SK-N-SH treated with all-trans-retinoic acid at 6 μM for 48 hours (cell line): ENCODE measurements around the gene TMEM14C.

Experiments
- ATAC-seq: fragments of 200-7000 bp; cut with Tn5 transposase; 3 replicates; pipeline ENCODE4 v1.9.1; 2020; ENCODE audit warnings: mild to moderate bottlenecking, moderate library complexity
- CSDC2 ChIP-seq: fragments of 250-450 bp; sonication (Bioruptor Pico); IDR thresholded peaks from 2 replicates; pipeline ENCODE4 v1.5.0; 2020; ENCODE audit warnings: mild to moderate bottlenecking, moderate library complexity
- ESRRG ChIP-seq: fragments of 250-450 bp; sonication (Bioruptor Pico); IDR thresholded peaks from 2 replicates; pipeline ENCODE4 v1.6.1; 2021; ENCODE audit warnings: mild to moderate bottlenecking
- RARB ChIP-seq: fragments of 250-450 bp; sonication (Bioruptor Pico); IDR thresholded peaks from 2 replicates; pipeline ENCODE4 v1.8.0; 2021; ENCODE audit warnings: mild to moderate bottlenecking, moderate library complexity
- TCF4 ChIP-seq: fragments of 250-450 bp; sonication (Bioruptor Pico); IDR thresholded peaks from 2 replicates; pipeline ENCODE4 v1.8.0; 2021; ENCODE audit warnings: mild to moderate bottlenecking, moderate library complexity, borderline replicate concordance
- TOX ChIP-seq: fragments of 250-450 bp; sonication (Bioruptor Pico); IDR thresholded peaks from 2 replicates; pipeline ENCODE4 v1.8.0; 2021; ENCODE audit warnings: mild to moderate bottlenecking, moderate library complexity, borderline replicate concordance
- ZC3H10 ChIP-seq: fragments of 250-450 bp; sonication (Bioruptor Pico); IDR thresholded peaks from 2 replicates; pipeline ENCODE4 v1.5.1; 2021; ENCODE audit warnings: mild to moderate bottlenecking, moderate library complexity
- ZFP3 ChIP-seq: fragments of 250-450 bp; sonication (Bioruptor Pico); IDR thresholded peaks from 2 replicates; pipeline ENCODE4 v1.5.0; 2020; ENCODE audit warnings: mild to moderate bottlenecking, moderate library complexity
- ZFP30 ChIP-seq: fragments of 450-650 bp; formaldehyde crosslinking; IDR thresholded peaks from 2 replicates; pipeline ENCODE4 v1.5.0; 2022; ENCODE audit warnings: mild to moderate bottlenecking, moderate library complexity
- ZNF565 ChIP-seq: fragments of 450-650 bp; formaldehyde crosslinking; conservative IDR thresholded peaks from 2 replicates; pipeline ENCODE4 v1.5.0; 2020; ENCODE audit warnings: low read depth, mild to moderate bottlenecking, moderate library complexity
- TF ChIP-seq, protein P1 (sequence below): fragments of 250-450 bp; sonication (Bioruptor Pico); IDR thresholded peaks from 2 replicates; pipeline ENCODE4 v1.8.0; 2020; ENCODE audit warnings: mild to moderate bottlenecking, moderate library complexity, borderline replicate concordance
- TF ChIP-seq, protein P2 (sequence below): fragments of 250-450 bp; sonication (Bioruptor Pico); IDR thresholded peaks from 2 replicates; pipeline ENCODE4 v1.5.1; 2021; ENCODE audit warnings: mild to moderate bottlenecking, moderate library complexity
- TF ChIP-seq, protein P3 (sequence below): fragments of 250-450 bp; sonication (Bioruptor Pico); IDR thresholded peaks from 2 replicates; pipeline ENCODE4 v1.5.0; 2020; ENCODE audit warnings: mild to moderate bottlenecking, moderate library complexity
- TF ChIP-seq, protein P4 (sequence below): fragments of 250-450 bp; sonication (Bioruptor Pico); IDR thresholded peaks from 2 replicates; pipeline ENCODE4 v1.8.0; 2021; ENCODE audit warnings: low read depth, mild to moderate bottlenecking, moderate library complexity, borderline replicate concordance

Gene TMEM14C

DNA sequence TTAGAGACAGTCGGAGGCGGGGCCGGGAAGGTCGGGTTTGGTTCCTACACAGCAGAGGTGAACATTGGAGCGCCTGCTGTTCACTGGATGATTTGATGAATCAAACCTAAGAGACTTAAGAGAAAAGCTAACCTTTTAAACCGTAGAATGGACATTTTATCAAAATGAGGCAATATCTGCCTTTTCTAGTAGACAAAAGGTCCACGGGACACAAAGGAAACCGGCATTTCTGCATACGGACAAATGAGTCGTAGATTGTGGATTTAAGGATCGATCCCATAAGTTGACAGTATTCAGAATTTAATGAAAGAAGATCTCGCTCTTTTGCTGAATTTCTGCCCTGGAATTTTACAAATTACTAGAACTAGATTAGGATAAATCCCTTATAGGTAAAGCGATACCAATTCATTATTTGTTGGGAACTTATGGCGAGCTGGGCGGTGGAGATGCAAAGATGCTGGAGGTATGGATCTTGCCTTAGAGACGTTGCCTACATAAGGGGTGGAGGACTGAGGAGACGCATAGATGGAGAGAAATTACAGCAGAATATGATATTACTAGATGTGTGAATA, 27.7 kb upstream of the TMEM14C start (continued):
- TF ChIP-seq, protein P1, sequence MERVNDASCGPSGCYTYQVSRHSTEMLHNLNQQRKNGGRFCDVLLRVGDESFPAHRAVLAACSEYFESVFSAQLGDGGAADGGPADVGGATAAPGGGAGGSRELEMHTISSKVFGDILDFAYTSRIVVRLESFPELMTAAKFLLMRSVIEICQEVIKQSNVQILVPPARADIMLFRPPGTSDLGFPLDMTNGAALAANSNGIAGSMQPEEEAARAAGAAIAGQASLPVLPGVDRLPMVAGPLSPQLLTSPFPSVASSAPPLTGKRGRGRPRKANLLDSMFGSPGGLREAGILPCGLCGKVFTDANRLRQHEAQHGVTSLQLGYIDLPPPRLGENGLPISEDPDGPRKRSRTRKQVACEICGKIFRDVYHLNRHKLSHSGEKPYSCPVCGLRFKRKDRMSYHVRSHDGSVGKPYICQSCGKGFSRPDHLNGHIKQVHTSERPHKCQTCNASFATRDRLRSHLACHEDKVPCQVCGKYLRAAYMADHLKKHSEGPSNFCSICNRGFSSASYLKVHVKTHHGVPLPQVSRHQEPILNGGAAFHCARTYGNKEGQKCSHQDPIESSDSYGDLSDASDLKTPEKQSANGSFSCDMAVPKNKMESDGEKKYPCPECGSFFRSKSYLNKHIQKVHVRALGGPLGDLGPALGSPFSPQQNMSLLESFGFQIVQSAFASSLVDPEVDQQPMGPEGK (CRISPR knock-in tag): no peak
- no peak for TF ChIP-seq CSDC2 (CRISPR knock-in tag)

DNA sequence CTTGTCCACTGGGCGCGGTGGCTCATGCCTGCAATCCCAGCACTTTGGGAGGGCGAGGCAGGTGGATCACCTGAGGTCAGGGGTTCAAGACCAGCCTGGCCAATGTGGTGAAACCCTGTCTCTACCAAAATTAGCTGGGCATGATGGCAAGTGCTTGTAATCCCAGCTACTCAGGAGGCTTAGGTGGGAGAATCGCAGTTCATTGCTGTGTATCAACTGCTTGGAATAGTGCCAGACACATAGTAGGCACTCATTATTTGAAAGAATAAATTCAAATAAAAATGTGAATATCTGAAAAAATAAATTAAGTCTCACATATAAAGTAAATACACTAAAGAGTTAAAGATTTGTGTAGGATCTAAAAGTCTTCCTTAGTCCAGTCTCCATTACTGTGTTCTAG, 26.2 kb upstream of the TMEM14C start:
- TF ChIP-seq ZFP30 (CRISPR knock-in tag): no peak
- TF ChIP-seq, protein P2, sequence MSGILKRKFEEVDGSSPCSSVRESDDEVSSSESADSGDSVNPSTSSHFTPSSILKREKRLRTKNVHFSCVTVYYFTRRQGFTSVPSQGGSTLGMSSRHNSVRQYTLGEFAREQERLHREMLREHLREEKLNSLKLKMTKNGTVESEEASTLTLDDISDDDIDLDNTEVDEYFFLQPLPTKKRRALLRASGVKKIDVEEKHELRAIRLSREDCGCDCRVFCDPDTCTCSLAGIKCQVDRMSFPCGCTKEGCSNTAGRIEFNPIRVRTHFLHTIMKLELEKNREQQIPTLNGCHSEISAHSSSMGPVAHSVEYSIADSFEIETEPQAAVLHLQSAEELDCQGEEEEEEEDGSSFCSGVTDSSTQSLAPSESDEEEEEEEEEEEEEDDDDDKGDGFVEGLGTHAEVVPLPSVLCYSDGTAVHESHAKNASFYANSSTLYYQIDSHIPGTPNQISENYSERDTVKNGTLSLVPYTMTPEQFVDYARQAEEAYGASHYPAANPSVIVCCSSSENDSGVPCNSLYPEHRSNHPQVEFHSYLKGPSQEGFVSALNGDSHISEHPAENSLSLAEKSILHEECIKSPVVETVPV: no peak
- TF ChIP-seq, protein P3, sequence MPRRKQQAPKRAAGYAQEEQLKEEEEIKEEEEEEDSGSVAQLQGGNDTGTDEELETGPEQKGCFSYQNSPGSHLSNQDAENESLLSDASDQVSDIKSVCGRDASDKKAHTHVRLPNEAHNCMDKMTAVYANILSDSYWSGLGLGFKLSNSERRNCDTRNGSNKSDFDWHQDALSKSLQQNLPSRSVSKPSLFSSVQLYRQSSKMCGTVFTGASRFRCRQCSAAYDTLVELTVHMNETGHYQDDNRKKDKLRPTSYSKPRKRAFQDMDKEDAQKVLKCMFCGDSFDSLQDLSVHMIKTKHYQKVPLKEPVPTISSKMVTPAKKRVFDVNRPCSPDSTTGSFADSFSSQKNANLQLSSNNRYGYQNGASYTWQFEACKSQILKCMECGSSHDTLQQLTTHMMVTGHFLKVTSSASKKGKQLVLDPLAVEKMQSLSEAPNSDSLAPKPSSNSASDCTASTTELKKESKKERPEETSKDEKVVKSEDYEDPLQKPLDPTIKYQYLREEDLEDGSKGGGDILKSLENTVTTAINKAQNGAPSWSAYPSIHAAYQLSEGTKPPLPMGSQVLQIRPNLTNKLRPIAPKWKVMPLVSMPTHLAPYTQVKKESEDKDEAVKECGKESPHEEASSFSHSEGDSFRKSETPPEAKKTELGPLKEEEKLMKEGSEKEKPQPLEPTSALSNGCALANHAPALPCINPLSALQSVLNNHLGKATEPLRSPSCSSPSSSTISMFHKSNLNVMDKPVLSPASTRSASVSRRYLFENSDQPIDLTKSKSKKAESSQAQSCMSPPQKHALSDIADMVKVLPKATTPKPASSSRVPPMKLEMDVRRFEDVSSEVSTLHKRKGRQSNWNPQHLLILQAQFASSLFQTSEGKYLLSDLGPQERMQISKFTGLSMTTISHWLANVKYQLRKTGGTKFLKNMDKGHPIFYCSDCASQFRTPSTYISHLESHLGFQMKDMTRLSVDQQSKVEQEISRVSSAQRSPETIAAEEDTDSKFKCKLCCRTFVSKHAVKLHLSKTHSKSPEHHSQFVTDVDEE (CRISPR knock-in tag): no peak
- no peak for TF ChIP-seq RARB (CRISPR knock-in tag)
- TF ChIP-seq ZC3H10 (CRISPR knock-in tag): no peak
- TF ChIP-seq, protein P1 (CRISPR knock-in tag): no peak
- ATAC-seq: no peak

DNA sequence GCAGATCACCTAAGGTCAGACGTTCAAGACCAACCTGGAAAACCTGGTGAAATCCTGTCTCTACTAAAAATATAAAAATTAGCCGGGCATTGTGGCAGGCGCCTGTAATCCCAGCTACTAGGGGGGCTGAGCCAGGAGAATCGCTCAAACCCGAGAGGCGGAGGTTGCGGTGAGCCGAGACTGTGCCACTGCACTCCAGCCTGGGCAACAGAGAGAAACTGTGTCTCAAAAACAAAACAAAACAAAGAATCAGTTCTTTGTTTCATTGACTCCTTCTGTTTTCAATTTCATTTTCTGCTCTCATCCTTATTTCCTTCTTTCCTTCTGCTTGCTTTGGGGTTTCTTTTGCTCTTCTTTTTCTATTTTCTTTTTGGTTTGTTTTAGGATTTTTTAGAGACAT, 8.9 kb upstream of the TMEM14C start:
- no peak for ATAC-seq
- TF ChIP-seq, protein P2: no peak
- TF ChIP-seq ZC3H10 (CRISPR knock-in tag): no peak
- TF ChIP-seq, protein P3 (CRISPR knock-in tag): no peak
- TF ChIP-seq TCF4 (CRISPR knock-in tag): no peak
- TF ChIP-seq ZNF565: no peak
- no peak for TF ChIP-seq ZFP30 (CRISPR knock-in tag)
- no peak for TF ChIP-seq ZFP3 (CRISPR knock-in tag)
- TF ChIP-seq, protein P4, sequence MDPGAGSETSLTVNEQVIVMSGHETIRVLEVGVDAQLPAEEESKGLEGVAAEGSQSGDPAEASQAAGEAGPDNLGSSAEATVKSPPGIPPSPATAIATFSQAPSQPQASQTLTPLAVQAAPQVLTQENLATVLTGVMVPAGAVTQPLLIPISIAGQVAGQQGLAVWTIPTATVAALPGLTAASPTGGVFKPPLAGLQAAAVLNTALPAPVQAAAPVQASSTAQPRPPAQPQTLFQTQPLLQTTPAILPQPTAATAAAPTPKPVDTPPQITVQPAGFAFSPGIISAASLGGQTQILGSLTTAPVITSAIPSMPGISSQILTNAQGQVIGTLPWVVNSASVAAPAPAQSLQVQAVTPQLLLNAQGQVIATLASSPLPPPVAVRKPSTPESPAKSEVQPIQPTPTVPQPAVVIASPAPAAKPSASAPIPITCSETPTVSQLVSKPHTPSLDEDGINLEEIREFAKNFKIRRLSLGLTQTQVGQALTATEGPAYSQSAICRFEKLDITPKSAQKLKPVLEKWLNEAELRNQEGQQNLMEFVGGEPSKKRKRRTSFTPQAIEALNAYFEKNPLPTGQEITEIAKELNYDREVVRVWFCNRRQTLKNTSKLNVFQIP (CRISPR knock-in tag): no peak
- no peak for TF ChIP-seq CSDC2 (CRISPR knock-in tag)
- no peak for TF ChIP-seq TOX
- no peak for TF ChIP-seq RARB (CRISPR knock-in tag)
- TF ChIP-seq ESRRG: no peak
